ENCODE results near the gene ADI1.

- TF ChIP-seq CTCF (IDR thresholded peaks at IDR 0.05 in 4 of 5, conservative IDR thresholded peaks at IDR 0.05 in 1 of 5): no peak
- TF ChIP-seq POLR2A (IDR thresholded peaks at IDR 0.05): no peak
Measured at GRCh38 chr2:3487432-3487831, 31.9 kb downstream of the ADI1 start.
